ENCODE data around the gene MRPL37.
A peak's percentile ranks its signal among the peaks of the same experiment; 100 is the strongest.

MRPL37 gene

GRCh38 chr1:54238353-54239034, 38.5 kb downstream of the MRPL37 start:
- H3K9me3 ChIP-seq = no peaks in the 10 kb centered on the region
- TF ChIP-seq, protein P1, sequence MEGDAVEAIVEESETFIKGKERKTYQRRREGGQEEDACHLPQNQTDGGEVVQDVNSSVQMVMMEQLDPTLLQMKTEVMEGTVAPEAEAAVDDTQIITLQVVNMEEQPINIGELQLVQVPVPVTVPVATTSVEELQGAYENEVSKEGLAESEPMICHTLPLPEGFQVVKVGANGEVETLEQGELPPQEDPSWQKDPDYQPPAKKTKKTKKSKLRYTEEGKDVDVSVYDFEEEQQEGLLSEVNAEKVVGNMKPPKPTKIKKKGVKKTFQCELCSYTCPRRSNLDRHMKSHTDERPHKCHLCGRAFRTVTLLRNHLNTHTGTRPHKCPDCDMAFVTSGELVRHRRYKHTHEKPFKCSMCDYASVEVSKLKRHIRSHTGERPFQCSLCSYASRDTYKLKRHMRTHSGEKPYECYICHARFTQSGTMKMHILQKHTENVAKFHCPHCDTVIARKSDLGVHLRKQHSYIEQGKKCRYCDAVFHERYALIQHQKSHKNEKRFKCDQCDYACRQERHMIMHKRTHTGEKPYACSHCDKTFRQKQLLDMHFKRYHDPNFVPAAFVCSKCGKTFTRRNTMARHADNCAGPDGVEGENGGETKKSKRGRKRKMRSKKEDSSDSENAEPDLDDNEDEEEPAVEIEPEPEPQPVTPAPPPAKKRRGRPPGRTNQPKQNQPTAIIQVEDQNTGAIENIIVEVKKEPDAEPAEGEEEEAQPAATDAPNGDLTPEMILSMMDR (IDR thresholded peaks at IDR 0.05) = no peak
- intact Hi-C loops (cut with DNase I; ENCODE audit: low total_unique reads) = loop anchor here (10.0 kb wide), 1 partner anchor 114 kb away; no protein-coding TSS in a partner anchor
- no peak for DNase-seq
- H3K4me1 ChIP-seq = peaks cover 0 to 24% (median 7%) of the 10 kb centered on the region in 4 donors
- H3K27me3 ChIP-seq = no peaks in the 10 kb centered on the region
- no peak overlapping the region for H3K4me3 ChIP-seq
- peaks cover 43 to 79% (median 56%) of the 10 kb centered on the region in 3 donors for H3K36me3 ChIP-seq
- H3K27ac ChIP-seq = peak overlapping the region in 1 of 2 donors; percentile 62

DNA sequence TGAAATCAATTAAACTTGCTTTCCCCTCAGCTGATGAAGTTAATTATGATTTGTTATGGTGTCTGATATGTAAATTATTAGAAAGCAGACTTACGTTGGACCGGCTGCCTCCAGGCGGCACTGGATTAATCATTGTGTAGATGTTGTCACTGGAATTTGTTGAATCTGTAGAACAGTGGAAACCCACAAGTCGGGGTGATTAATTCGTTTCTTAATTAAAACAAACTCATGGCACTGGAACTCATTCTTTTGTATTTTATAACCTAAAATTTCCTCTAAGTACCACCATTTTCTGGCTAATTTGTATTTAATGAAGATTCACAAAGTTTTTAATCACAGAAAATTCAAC, 39.0 kb downstream of the MRPL37 start:
- Histone ChIP-seq H3K4me1 (peaks cover 0 to 24% (median 7%) of the 10 kb centered on the region in 4 donors), H3K9me3 (no peaks in the 10 kb centered on the region), H3K36me3 (peaks cover 44 to 82% (median 56%) of the 10 kb centered on the region in 3 donors), H3K4me3 (no peak overlapping the region), H3K27me3 (no peaks in the 10 kb centered on the region), H3K27ac (peak overlapping the region; percentile 18 to 62)
- TF ChIP-seq, protein P1 (IDR thresholded peaks at IDR 0.05) = no peak
- intact Hi-C loops (cut with DNase I; ENCODE audit: low total_unique reads) = loop anchor here (10.0 kb wide), 1 partner anchor 114 kb away; no protein-coding TSS in a partner anchor
- DNase-seq = no peak

GRCh38 chr1:54239631-54240031, 39.7 kb downstream of the MRPL37 start:
- intact Hi-C loops (cut with DNase I; ENCODE audit: low total_unique reads) = loop anchor here (10.0 kb wide), 1 partner anchor 115 kb away; no protein-coding TSS in a partner anchor
- H3K27me3 ChIP-seq = no peaks in the 10 kb centered on the region
- peak in 1 of 2 donors; percentile 70 for DNase-seq
- no peaks in the 10 kb centered on the region for H3K9me3 ChIP-seq
- peaks cover 0 to 26% (median 7%) of the 10 kb centered on the region in 4 donors for H3K4me1 ChIP-seq
- H3K4me3 ChIP-seq = no peak overlapping the region
- H3K27ac ChIP-seq = peak overlapping the region; percentile 18 to 62
- TF ChIP-seq, protein P1 (IDR thresholded peaks at IDR 0.05) = no peak
- peaks cover 43 to 82% (median 56%) of the 10 kb centered on the region in 3 donors for H3K36me3 ChIP-seq

- no peaks in the 10 kb centered on the region for H3K9me3 ChIP-seq
- TF ChIP-seq, protein P1 (IDR thresholded peaks at IDR 0.05) = no peak
- peak overlapping the region; percentile 44 to 59 for H3K27ac ChIP-seq
- peaks cover 0 to 38% (median 13%) of the 10 kb centered on the region in 4 donors for H3K4me1 ChIP-seq
- no peak overlapping the region for H3K4me3 ChIP-seq
- DNase-seq = no peak
- H3K36me3 ChIP-seq = peaks cover 40 to 91% (median 56%) of the 10 kb centered on the region in 3 donors
- intact Hi-C loops (cut with DNase I; ENCODE audit: low total_unique reads) = no loop called here
- H3K27me3 ChIP-seq = no peaks in the 10 kb centered on the region
These were observed 40.9 kb downstream of the MRPL37 start for GRCh38 chr1:54240741-54241335.

DNA sequence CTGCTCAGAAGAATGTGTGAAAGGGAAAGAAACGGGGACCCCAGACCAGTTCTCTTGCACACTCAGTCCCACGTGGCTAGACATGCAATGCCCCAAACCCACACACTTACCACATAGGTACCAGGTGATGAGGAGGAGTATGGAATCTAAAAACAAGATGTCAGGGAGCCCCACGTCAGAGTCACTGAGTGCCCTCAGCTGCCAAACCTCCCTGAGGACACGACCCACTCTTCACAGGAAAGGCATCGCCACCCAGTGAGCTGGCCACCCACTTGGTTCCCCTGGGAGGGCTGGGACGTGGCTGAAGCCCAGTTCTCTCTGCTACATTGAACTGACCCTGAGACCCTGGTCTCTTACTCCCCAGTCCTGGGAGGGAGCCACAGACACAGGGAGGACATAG, 41.4 kb downstream of the MRPL37 start:
- Histone ChIP-seq H3K27me3 (no peaks in the 10 kb centered on the region), H3K36me3 (peaks cover 43 to 96% (median 52%) of the 10 kb centered on the region in 3 donors), H3K9me3 (no peaks in the 10 kb centered on the region), H3K4me1 (peaks cover 0 to 41% (median 13%) of the 10 kb centered on the region in 4 donors), H3K27ac (peak overlapping the region; percentile 44 to 59), H3K4me3 (no peak overlapping the region)
- TF ChIP-seq, protein P1 (IDR thresholded peaks at IDR 0.05) = no peak
- DNase-seq = no peak
- intact Hi-C loops (cut with DNase I; ENCODE audit: low total_unique reads) = no loop called here

All from tibial artery (tissue), 4 donors.